Stimulated activated CD8-positive, alpha-beta memory T cell treated with anti-CD3 and anti-CD28 coated beads, Interleukin-12 subunit alpha, Interleukin-12 subunit beta, amount 100 ng/mL, for 1 hour (primary cell): ENCODE data around the gene GKN2.
"Not testable (repeated sequence)": the region's sequence is repeated elsewhere in the genome, so short reads cannot be mapped to it uniquely, and the experiment has no call there.

Experiments
- DNase-seq: peaks from one replicate; pipeline ENCODE4 v3.0.0-alpha.2; 2020; ENCODE audit warnings: low read depth

Gene GKN2

GRCh38 chr2:68961380-68961779 lies 8.7 kb upstream of the GKN2 start:
- DNase-seq, result no peak

DNA sequence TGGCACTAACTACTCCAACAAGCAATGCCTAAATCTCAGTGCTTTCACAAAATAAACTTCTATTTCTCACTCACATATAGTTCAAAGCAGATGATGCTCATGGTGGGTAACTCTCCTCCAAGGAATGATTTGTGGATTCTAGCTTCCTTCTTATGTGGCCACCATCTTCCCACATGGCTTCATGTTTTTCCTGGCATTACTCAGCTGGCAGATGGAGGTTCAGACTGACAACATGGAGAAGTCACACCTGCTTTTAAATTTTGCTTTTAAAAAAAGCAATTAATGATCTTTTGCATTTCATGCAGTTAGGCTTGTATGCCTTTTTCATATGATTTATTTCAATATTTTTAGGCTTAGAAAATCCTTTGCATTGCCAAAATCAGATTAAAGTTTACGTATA lies 6.3 kb upstream of the GKN2 start:
- no peak for DNase-seq

GRCh38 chr2:68955432-68955831 lies 2.7 kb upstream of the GKN2 start:
- not testable (repeated sequence) for DNase-seq

DNA sequence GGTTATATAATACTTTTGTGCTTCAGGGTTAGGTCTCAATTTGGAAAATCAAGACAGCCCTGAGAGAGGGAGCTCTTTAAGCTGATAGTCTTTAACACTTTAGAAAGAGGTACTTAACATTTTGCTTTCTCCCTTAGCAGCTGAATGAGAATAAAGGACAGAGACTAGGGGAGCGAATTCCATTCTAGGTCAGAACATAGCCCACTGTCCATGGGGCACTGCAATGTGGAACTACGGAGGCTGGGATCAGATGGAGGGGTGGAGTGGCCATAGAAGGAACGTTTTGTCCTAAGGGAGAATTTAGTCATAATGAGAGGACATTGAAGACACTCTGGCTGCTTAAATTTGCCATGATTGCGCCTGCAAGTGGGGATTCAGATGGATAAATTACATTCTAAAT lies 794 bp downstream of the GKN2 start:
- no peak for DNase-seq

- DNase-seq, result no peak
These were observed 4.0 kb downstream of the GKN2 start for GRCh38 chr2:68948710-68949109.

DNA sequence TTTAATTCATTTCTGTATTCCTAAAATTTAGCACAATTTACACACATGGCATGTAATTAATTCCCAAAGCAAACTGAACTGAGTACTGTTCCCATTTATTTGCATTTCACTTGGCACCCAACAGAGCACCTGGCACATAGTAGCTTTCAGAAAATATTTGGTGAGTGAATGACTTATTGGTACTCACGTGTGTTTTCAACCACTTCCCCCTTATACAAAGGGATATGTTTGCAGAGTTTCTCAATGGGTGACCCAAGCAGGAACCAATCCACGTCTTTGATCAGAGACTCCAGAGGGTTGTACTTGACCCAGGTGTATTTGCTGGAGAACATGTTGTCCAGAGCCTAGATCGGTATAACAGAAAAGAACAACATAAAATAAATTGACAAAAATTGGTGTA lies 6.6 kb downstream of the GKN2 start:
- no peak for DNase-seq

GRCh38 chr2:68943581-68944568 lies 8.8 kb downstream of the GKN2 start:
- peak; percentile 20 for DNase-seq

DNA sequence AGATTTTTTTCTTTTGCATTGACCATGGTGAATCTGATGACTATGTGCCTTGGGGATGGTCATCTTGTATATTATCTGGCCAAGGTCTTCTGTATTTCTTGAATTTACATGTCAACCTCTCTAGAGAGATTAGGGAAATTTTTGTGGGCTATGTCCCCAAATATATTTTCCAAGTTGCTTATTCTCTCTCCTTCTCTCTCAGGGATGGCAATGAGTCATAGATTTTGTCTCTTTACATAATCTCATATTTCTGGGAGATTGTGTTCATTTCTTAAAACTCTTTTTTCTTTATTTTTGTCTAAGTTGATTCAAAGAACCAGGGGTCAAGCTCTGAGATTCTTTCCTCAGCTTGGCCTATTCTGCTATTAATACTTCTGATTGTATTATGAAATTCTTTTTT lies 9.9 kb downstream of the GKN2 start:
- no peak for DNase-seq

DNA sequence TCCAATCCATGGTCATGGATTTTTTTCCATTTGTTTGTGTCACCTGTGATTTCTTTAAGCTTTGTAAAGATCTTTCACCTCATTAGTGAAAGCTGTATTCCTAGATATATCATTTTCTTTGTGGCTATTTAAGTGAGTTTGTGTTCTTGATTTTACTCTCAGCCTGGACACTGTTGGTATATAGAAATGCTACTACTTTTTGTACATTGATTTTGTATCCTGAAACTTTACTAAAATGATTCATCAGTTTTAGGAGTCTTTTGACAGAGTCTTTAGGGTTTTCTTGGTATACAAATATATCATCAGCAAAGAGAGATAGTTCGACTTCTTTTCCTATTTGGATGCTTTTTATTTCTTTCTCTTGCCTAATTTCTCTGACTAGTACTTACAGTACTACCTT lies 12.3 kb downstream of the GKN2 start:
- no peak for DNase-seq

DNA sequence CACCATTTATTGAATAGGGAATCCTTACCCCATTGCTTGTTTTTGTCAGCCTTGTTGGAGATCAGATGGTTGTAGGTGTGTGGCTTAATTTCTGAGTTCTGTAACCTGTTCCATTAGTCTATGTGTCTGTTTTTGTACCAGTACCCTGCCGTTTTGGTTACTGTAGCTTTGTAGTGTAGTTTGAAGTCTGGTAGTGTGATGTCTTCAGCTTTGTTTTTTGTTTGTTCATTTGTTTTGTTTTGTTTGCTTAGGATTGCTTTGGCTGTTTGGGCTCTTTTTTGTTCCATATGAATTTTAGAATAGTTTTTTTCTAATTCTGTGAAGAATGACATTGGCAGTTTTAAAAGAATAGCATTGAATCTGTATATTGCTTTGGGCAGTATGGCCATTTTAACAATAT lies 12.7 kb downstream of the GKN2 start:
- DNase-seq, result no peak

DNA sequence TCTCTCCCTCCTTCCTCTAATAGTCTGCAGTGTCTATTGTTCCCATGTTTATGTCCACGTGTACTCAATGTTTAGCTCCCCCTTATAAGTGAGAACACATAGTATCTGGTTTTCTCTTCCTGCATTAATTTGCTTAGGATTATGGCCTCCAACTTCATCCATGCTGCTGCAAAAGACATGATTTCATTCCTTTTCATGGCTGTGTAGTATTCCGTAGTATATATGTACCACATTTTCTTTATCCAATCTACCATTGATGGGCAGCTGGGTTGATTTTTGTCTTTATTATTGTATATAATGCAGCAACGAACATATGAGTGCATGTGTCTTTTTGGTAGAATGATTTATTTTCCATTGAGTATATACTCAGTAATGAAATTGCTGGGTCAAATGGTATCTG lies 13.8 kb downstream of the GKN2 start:
- no peak for DNase-seq

- no peak for DNase-seq
These were observed 15.2 kb downstream of the GKN2 start for GRCh38 chr2:68937346-68938055.

GRCh38 chr2:68936889-68937288 lies 15.8 kb downstream of the GKN2 start:
- DNase-seq, result no peak

DNA sequence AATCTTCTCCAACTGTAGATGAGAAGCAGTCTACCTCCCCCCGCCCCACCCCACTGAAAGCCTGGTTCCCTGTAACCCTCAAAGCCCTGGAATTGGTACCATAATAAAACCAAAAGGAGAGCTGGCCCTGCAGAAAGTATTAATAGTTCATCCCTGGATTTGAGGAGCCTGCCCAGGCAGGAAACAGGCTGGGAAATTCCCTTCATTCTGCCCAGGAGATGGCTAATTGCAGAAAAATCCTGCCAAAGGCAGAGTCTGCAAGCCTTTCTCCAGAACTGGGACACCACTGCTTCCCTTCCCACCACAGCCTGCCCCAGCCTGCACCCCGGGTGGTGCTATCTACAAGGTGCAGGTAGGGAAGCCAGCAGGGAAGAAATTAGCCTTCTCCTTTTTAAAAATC lies 16.3 kb downstream of the GKN2 start:
- DNase-seq, result no peak

- no peak for DNase-seq
These were observed 17.2 kb downstream of the GKN2 start for GRCh38 chr2:68935471-68935870.

DNA sequence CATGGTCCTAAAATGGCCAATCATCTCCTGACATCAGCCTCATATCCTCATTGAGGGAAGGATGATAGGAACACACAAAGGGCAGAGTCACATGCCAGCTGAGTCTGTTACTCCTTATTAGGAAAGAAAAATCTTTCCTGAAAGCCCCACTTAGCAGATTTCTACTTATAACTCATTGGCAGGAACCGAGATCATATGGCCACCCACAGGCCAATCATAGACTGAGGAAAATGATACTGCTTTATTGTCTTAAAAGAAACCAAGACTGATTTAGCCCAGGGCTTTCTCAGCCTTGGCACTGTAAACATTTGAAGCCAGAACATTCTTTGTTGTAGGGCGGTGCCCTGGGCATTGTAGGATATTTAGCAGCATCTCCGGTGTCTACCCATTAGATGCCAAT lies 18.7 kb downstream of the GKN2 start:
- DNase-seq, result no peak

DNA sequence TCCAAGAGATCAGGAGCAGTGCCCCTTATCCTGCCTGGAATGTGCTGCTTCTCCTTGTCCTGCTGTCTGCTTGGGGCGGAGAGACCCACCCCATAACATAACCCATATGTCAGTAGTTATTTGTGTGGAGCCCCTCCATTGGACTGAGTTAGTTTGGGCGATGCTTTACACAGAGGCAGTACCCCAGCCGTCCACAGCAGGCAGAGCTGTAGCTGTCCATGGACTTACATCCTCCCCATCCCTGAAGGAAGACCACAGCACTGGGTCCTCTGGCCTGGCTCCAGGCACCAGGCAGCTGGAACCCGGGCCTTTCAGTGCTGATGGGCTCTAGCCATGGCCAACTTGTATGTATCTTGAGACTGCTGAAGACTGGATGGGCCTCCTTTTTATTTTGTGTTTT lies 20.3 kb downstream of the GKN2 start:
- DNase-seq, result no peak

- DNase-seq, result no peak
These were observed 20.9 kb downstream of the GKN2 start for GRCh38 chr2:68931799-68932198.

DNA sequence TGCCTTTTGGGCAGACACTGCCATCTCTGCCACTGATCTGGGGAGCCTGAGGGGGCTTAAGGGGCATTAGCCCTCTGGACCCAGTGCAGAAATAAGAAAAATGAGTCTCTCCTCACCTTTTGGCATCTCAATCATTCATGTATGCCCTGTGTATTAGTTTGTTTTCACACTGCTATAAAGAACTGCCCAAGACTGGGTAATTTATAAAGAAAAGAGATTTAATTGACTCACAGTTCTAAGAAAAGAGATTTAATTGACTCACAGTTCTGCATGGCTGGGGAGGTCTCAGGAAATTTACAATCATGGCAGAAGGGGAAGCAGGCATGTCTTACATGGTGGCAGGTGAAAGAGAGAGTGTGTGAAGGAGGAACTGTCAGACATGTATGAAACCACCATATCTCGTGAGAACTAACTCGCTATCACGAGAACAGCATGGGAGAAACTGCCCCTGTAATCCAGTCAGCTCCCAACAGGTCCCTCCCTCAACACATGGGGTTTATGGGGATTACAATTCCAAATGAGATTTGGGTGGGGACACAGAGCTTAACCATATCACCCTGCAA lies 21.5 kb downstream of the GKN2 start:
- DNase-seq, result no peak

- DNase-seq, result no peak
These were observed 25.9 kb downstream of the GKN2 start for GRCh38 chr2:68926796-68927195.

DNA sequence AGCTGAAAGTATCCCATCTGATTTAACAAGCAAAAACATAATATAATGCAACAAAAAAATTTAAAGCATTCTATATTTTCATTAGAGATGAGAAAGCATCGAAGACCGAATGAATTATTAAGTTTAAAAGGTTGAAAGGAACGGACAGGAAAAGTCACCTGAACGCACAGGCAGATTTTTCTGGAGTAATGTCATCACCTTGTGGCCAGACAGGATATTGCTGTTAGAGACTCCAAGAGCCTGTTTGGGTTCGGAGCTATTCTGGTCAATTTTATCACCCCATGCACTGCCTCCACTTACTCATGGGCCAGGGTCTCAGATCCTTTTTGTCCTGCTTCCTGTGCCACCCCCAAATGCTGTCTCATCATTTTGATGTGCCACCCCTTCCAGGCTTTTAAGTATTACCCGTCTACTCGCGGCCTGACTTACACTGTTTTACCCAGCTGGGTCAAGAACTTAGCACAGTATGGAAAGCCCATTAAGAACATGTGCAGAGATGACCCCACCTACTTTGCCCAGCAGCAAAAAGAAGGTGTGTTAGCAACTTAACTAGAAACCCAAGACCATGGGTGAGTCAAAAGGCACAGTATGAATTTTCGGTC lies 27.3 kb downstream of the GKN2 start:
- DNase-seq, result peak; percentile 42

DNA sequence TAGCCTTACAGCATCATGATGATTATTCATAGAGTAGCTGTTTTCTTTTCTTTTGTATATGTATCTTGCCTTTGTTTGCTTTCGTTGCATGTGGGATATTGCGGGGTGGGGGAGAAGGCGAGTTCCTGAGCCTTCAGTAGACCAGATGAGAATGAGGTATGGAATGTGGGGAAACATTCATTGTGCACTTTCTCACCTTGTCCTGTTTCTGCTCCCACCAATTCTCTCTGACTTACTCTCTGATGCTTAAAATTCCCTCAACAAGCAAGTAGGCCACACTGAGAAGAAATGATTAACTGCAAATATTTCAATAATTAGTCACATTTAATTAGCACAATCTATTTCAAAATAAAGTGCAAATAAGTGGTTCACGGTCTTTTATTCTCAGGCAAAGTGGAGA lies 31.0 kb downstream of the GKN2 start:
- DNase-seq, result no peak
